Measurements from ENCODE around the gene CABCOCO1. TPM values are rescaled to one million over a fixed set of nuclear protein-coding genes. Genes with fewer than 3 reads are reported as not detected.

The CABCOCO1 gene
- total and polyA plus RNA-seq, 10 of the 15 experiments (the other 5 are each of a cell fraction or from before 2014, with no cell fraction given): not detected

- RAD21 ChIA-PET (ENCODE audit: unreplicated experiment): no interaction called here
- H3K27ac ChIP-seq (ENCODE audit: control insufficient read depth, insufficient read depth): no peak overlapping the region
- intact Hi-C loops (cut with micrococcal nuclease; ENCODE audit: unreplicated experiment) (loop anchor here (5.0 to 10.0 kb wide), 2 partner anchors 62 to 280 kb away; no protein-coding TSS in a partner anchor), in situ Hi-C loops (cut with MboI) (no loop called here)
- H3K9ac ChIP-seq (ENCODE audit: control insufficient read depth, insufficient read depth, low read length): no peak overlapping the region
- POLR2A ChIA-PET: no interaction called here
- CTCF ChIA-PET: no interaction called here
- no peaks in the 10 kb centered on the region for H4K20me1 ChIP-seq (ENCODE audit: control insufficient read depth, insufficient read depth)
- no peak overlapping the region for H3K4me2 ChIP-seq (ENCODE audit: control insufficient read depth, insufficient read depth)
- SMC1A ChIA-PET (ENCODE audit: uncharacterized antibody, unreplicated experiment): no interaction called here
- H3K9me3 ChIP-seq (replicated peaks; ENCODE audit: control insufficient read depth, insufficient read depth, low read length): no peaks in the 10 kb centered on the region
- peaks cover 13% of the 10 kb centered on the region for H3K4me1 ChIP-seq (ENCODE audit: control insufficient read depth, insufficient read depth, low read length)
- H3K36me3 ChIP-seq (ENCODE audit: control insufficient read depth in 2 of 2, insufficient read depth in 2 of 2, low read length in 1 of 2): no peaks in the 10 kb centered on the region
- WGBS (ENCODE audit: insufficient coverage, insufficient replicate concordance, low lambda C conversion rate, missing lambda C conversion rate): 19% methylated on average over 4 of the region's 4 CpGs
- no peaks in the 10 kb centered on the region for H3K79me2 ChIP-seq (ENCODE audit: control insufficient read depth, insufficient read depth, low read length)
- FAIRE-seq (peak; percentile 59), DNase-seq (ENCODE audit: low read depth, low spot score) (no peak), ATAC-seq (no peak)
- TF ChIP-seq SMAD5 (IDR thresholded peaks at IDR 0.05; ENCODE audit: low read depth) (no peak), TCF7 (IDR thresholded peaks at IDR 0.05; ENCODE audit: borderline replicate concordance) (no peak)
- no peaks in the 10 kb centered on the region for H3K27me3 ChIP-seq (replicated peaks in 1 of 2; ENCODE audit: control insufficient read depth in 2 of 2, insufficient read depth in 2 of 2, low read length in 1 of 2)
- BruUV-seq (replicated peaks): no TSS peak
- H3K4me3 ChIP-seq: no peak overlapping the region
- no peak overlapping the region for H2AFZ ChIP-seq (ENCODE audit: control insufficient read depth, low read depth, low read length)
These were observed 92.1 kb downstream of the CABCOCO1 start for GRCh38 chr10:61754587-61755550.

- no peak overlapping the region for H3K4me3 ChIP-seq
- H3K9me3 ChIP-seq (replicated peaks; ENCODE audit: control insufficient read depth, insufficient read depth, low read length): no peaks in the 10 kb centered on the region
- POLR2A ChIA-PET: no interaction called here
- H3K27ac ChIP-seq (ENCODE audit: control insufficient read depth, insufficient read depth): no peak overlapping the region
- H3K9ac ChIP-seq (ENCODE audit: control insufficient read depth, insufficient read depth, low read length): no peak overlapping the region
- H2AFZ ChIP-seq (ENCODE audit: control insufficient read depth, low read depth, low read length): no peak overlapping the region
- BruUV-seq (replicated peaks): no TSS peak
- H4K20me1 ChIP-seq (ENCODE audit: control insufficient read depth, insufficient read depth): no peaks in the 10 kb centered on the region
- RAD21 ChIA-PET (ENCODE audit: unreplicated experiment): no interaction called here
- H3K4me1 ChIP-seq (ENCODE audit: control insufficient read depth, insufficient read depth, low read length): peaks cover 4% of the 10 kb centered on the region; the same call in 1 of the 2 replicates
- H3K79me2 ChIP-seq (ENCODE audit: control insufficient read depth, insufficient read depth, low read length): no peaks in the 10 kb centered on the region
- no peak for DNase-seq (ENCODE audit: low read depth, low spot score)
- in situ Hi-C loops (cut with MboI) (no loop called here), intact Hi-C loops (cut with micrococcal nuclease; ENCODE audit: unreplicated experiment) (loop anchor here (10.0 kb wide), 1 partner anchor 278 kb away; no protein-coding TSS in a partner anchor)
- no peaks in the 10 kb centered on the region for H3K27me3 ChIP-seq (replicated peaks in 1 of 2; ENCODE audit: control insufficient read depth in 2 of 2, insufficient read depth in 2 of 2, low read length in 1 of 2)
- WGBS (ENCODE audit: insufficient coverage, insufficient replicate concordance, low lambda C conversion rate, missing lambda C conversion rate): 93% methylated on average over 3 of the region's 3 CpGs
- SMC1A ChIA-PET (ENCODE audit: uncharacterized antibody, unreplicated experiment): no interaction called here
- CTCF ChIA-PET: interaction anchor here (0.9 kb wide), 1 partner anchor 488 kb away, joined by 3 read pairs; no protein-coding TSS in a partner anchor
- H3K4me2 ChIP-seq (ENCODE audit: control insufficient read depth, insufficient read depth): no peak overlapping the region
- H3K36me3 ChIP-seq (ENCODE audit: control insufficient read depth in 2 of 2, insufficient read depth in 2 of 2, low read length in 1 of 2): no peaks in the 10 kb centered on the region
- ATAC-seq: no peak
- TF ChIP-seq RELA (IDR thresholded peaks at IDR 0.05; ENCODE audit: borderline replicate concordance, partially characterized antibody) (no peak), ZNF217 (IDR thresholded peaks at IDR 0.05) (no peak), NFYB (IDR thresholded peaks at IDR 0.05; ENCODE audit: insufficient read depth, low read depth, low read length) (no peak), RCOR1 (conservative IDR thresholded peaks at IDR 0.05; ENCODE audit: low read depth, low read length) (no peak), CHD1 (IDR thresholded peaks at IDR 0.05; ENCODE audit: low read depth, low read length) (no peak), NFYA (IDR thresholded peaks at IDR 0.05; ENCODE audit: borderline replicate concordance, low read depth, low read length) (no peak), RB1 (IDR thresholded peaks at IDR 0.05; ENCODE audit: borderline replicate concordance) (no peak), FOXM1 (IDR thresholded peaks at IDR 0.05; ENCODE audit: low read depth, low read length) (no peak)
- FAIRE-seq: no peak
These were observed 94.3 kb downstream of the CABCOCO1 start for GRCh38 chr10:61757001-61757400.
